UCSD-AML1 (cell line): ENCODE results near the gene CNNM2.
"Not testable (repeated sequence)": the region's sequence is repeated elsewhere in the genome, so short reads cannot be mapped to it uniquely, and the experiment has no call there.

Experiments
- DNase-seq: peaks from one replicate; lab custom pipeline; 2025; ENCODE audit not compliant: unreplicated experiment; lab: John Stamatoyannopoulos, UW

CNNM2 gene

GRCh38 chr10:102923601-102924000 is 5.5 kb downstream of the CNNM2 start:
- DNase-seq, result no peak

DNA sequence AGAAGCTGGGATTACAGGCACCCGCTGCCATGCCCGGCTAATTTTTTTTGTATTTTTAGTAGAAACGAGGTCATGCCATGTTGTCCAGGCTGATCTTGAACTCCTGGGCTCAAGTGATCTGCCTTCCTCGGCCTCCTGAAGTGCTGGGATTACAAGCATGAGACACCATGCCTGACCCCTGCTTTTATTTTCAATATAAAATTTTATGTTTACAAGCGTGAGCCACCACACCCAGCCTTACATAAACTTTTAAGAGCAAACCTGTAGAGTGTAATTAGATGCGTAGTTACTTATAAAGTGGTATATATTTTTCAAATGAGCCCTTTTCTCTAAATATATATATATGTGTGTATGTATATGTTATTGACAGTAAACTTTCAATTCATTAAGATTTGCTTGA is 8.7 kb downstream of the CNNM2 start:
- no peak for DNase-seq

- peak; percentile 25 for DNase-seq
Measured at GRCh38 chr10:102927311-102928010, 9.4 kb downstream of the CNNM2 start.

- DNase-seq, result not testable (repeated sequence)
Measured at GRCh38 chr10:102928442-102928841, 10.3 kb downstream of the CNNM2 start.

- DNase-seq, result no peak
Measured at GRCh38 chr10:102930720-102931119, 12.6 kb downstream of the CNNM2 start.

- no peak for DNase-seq
Measured at GRCh38 chr10:102931643-102932042, 13.5 kb downstream of the CNNM2 start.

GRCh38 chr10:102935505-102935904 is 17.4 kb downstream of the CNNM2 start:
- no peak for DNase-seq

DNA sequence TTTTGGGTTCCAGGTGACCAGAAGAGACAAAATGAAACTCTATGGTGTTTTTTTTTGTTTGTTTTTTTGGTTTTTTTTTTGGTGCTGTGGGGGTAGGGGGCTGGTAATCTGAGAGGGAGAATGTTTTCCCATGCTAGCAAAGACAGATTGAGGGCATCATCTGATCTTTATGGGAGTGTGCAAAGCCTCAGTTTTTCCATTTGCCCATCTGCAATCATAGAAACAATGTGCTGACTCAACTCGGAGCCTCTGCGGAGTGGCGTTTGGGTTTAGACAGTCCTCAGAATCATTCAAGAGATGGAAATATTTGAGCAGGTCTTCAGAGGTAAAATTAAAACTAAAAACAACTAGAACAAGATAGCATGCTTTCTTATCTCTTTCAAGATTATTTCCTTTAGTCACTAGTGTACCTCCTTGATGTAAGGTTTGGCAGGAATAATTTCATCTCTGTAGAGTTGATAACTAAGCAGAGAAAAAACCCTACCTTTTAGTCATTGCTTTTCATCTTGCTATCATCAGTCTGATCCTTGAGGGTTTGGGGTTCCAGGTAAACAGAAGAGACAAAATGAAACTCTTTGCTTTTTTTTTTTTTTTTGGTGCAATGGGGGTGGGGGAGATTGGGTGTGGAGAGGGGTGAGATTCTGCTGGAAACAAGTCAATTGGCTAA is 18.0 kb downstream of the CNNM2 start:
- DNase-seq, result no peak

- no peak for DNase-seq
Measured at GRCh38 chr10:102941401-102941800, 23.3 kb downstream of the CNNM2 start.

- DNase-seq, result no peak
Measured at GRCh38 chr10:102945449-102945848, 27.4 kb downstream of the CNNM2 start.

DNA sequence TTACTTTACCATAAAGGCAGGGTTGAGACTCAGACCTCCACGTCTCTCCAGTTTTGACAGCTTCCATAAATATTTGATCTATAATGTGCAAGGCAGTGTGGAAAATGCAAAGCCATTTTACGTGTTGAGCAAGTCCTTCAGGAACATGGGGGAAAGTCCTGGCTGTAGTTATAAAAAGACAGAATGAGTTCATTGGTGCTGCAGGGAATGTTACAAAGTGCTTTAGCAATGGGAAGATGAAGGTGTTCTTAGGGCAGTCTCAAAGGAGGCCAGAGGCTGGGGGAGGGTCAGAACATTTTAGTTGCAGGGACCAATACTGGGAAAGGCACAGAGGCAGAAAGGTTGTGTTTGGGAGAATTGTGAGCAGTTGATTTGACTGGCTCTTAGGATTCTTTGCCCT is 27.9 kb downstream of the CNNM2 start:
- DNase-seq, result no peak

DNA sequence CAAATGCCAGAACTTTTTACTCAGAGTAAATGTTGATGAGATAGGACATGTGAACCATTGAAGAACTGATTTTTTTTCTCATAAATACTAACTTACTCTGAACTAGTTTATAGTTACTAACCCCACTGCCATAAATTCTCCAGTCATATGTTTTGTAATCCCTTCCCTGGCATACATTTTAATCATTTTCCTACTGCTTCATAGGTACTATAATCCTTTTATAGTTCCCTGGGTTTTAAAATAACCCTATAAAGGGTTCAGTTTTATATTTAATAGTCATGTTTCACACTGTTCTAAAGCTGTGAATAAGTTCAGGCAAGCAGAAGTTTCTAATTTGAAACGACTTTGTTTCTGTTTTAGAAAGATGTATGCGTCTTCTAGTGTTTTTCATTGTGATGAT is 28.9 kb downstream of the CNNM2 start:
- no peak for DNase-seq

GRCh38 chr10:102948176-102948575 is 30.1 kb downstream of the CNNM2 start:
- DNase-seq, result no peak

GRCh38 chr10:102948786-102949185 is 30.7 kb downstream of the CNNM2 start:
- DNase-seq, result no peak

- no peak for DNase-seq
Measured at GRCh38 chr10:102949916-102950315, 31.8 kb downstream of the CNNM2 start.

- DNase-seq, result no peak
Measured at GRCh38 chr10:102951316-102951715, 33.2 kb downstream of the CNNM2 start.

DNA sequence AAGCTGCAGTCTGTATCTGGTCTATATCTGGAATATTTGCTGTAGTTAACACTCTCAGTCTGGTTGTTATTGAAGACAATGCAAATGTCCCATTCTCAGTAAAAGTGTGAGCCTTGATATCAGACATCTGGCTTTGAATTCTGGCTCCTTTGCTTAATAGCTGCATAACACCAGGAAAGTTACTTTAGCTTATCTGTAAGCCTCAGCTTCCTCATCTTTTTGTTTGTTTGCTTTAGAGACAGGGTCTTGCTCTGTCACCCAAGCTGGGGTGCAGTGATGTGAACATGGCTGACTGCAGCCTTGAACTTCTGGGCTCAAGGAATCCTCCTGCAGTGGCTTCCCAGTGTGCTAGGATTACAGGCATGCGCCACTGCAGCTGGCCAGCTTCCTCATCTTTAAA is 41.3 kb downstream of the CNNM2 start:
- no peak for DNase-seq

- no peak for DNase-seq
Measured at GRCh38 chr10:102960157-102960556, 42.1 kb downstream of the CNNM2 start.

- DNase-seq, result no peak
Measured at GRCh38 chr10:102962267-102962666, 44.2 kb downstream of the CNNM2 start.

DNA sequence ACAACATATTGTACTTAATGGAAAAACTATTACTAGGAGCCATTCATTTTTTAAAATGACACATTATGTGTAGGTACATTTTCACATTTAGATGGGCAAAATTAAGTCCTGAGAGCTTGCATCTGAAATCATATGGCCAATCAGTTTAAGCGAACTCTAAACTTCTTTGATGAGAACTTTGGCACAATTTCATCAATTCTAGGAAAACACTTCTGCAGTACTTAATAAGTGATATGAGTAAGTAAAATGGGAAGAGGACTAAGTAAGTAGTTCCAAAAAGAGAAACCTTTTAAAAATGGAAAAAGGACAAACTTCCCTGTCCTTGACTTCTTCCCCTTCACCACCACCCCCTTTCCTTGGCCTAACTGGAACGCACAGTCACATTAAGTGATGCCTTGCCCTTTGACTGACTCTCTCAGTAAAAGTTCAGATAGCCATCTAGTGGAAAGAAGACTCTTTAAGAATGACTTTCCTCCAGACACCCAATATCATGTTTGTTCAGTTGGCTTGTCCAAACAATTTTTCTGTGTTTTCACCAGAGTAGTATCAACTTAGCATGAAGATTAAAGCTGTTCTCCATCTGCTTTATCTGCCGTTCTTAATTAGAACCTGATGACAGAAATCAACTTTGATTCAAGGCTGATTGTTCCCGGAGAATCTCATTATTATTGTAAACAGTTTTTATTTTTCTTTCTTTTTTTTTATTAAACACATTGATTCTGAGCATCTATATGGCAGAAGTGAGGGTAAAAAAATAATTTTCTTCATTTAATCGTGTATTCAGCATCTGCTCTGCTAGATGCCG is 45.1 kb downstream of the CNNM2 start:
- no peak for DNase-seq

GRCh38 chr10:102963756-102964025 is 45.6 kb downstream of the CNNM2 start:
- DNase-seq, result no peak

DNA sequence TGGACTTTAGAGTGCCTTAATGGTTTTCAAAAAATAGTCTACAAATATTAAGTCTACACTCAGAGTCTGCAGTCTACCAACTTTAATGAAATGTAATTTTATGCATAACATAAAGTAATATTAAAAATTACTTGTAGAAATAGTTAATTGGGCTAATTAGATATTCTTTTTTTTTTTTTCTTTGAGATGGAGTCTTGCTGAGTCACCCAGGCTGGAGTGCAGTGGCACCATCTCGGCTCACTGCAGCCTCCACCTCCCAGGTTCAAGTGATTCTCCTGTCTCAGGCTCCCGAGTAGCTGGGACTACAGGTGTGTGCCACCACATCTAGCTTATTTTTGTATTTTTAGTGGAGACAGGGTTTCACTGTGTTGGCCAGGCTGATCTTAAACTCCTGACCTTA is 46.0 kb downstream of the CNNM2 start:
- not testable (repeated sequence) for DNase-seq
